HepG2 (cell line): Measurements from ENCODE around the gene HNRNPUL2. TPM values are rescaled to one million over a fixed set of nuclear protein-coding genes. Genes with fewer than 3 reads are reported as not detected.
A peak's percentile ranks its signal among the peaks of the same experiment; 100 is the strongest.

ENCODE experiments used
- CREB1 ChIP-seq, 2 experiments: fragments of 450-650 bp in 1 of 2; IDR thresholded peaks; 2 replicates each; pipeline ENCODE4 v1.6.1; 2016 to 2017; ENCODE audit warnings: control low read depth in 1 of 2, mild to moderate bottlenecking in 1 of 2, missing compliant biosample characterization in 1 of 2, missing genetic modification characterization in 1 of 2
- EED ChIP-seq: sonication (generic); formaldehyde crosslinking; IDR thresholded peaks from 2 replicates; pipeline ENCODE4 v1.5.0; 2020; ENCODE audit warnings: mild to moderate bottlenecking, missing genetic modification reagents
- GABPA ChIP-seq, 2 experiments: IDR thresholded peaks; 2 replicates each; pipeline ENCODE4 v1.6.1; 2011 to 2016; ENCODE audit warnings: low read depth in 2 of 2, low read length in 1 of 2, missing biosample characterization in 1 of 2, missing genetic modification characterization in 1 of 2
- ISL2 ChIP-seq: sonication (generic); formaldehyde crosslinking; IDR thresholded peaks from 2 replicates; pipeline ENCODE4 v1.5.0; 2020; ENCODE audit warnings: missing genetic modification reagents
- PCBP1 ChIP-seq: fragments of 200-400 bp; formaldehyde crosslinking; IDR thresholded peaks from 2 replicates; pipeline ENCODE4 v1.6.1; 2017; ENCODE audit warnings: mild to moderate bottlenecking, low read depth, low read length, borderline replicate concordance
- RARG ChIP-seq: sonication (generic); formaldehyde crosslinking; IDR thresholded peaks from 2 replicates; pipeline ENCODE4 v1.4.0; 2020; ENCODE audit warnings: low read depth, mild to moderate bottlenecking, missing genetic modification reagents
- SAFB2 ChIP-seq: sonication (generic); formaldehyde crosslinking; IDR thresholded peaks from 2 replicates; pipeline ENCODE4 v1.5.1; 2020; ENCODE audit warnings: missing genetic modification reagents, low read depth, mild to moderate bottlenecking, borderline replicate concordance
- SCMH1 ChIP-seq: sonication (generic); formaldehyde crosslinking; IDR thresholded peaks from 2 replicates; pipeline ENCODE4 v1.9.0; 2021; ENCODE audit warnings: missing genetic modification reagents, mild to moderate bottlenecking, borderline replicate concordance
- SMAD1 ChIP-seq: sonication (generic); formaldehyde crosslinking; IDR thresholded peaks from 2 replicates; pipeline ENCODE4 v1.4.0; 2020; ENCODE audit warnings: missing genetic modification reagents, low read depth, mild to moderate bottlenecking, borderline replicate concordance
- SMAD9 ChIP-seq: sonication (generic); formaldehyde crosslinking; IDR thresholded peaks from 2 replicates; pipeline ENCODE4 v1.5.1; 2020; ENCODE audit warnings: mild to moderate bottlenecking, missing genetic modification reagents
- TRIM24 ChIP-seq: sonication (generic); formaldehyde crosslinking; IDR thresholded peaks from 2 replicates; pipeline ENCODE4 v1.8.0; 2022; ENCODE audit warnings: mild to moderate bottlenecking, missing genetic modification reagents
- ZBTB21 ChIP-seq: sonication (generic); formaldehyde crosslinking; IDR thresholded peaks from 2 replicates; pipeline ENCODE4 v1.4.0; 2020; ENCODE audit warnings: missing genetic modification reagents
- ZNF431 ChIP-seq: sonication (generic); formaldehyde crosslinking; IDR thresholded peaks from 2 replicates; pipeline ENCODE4 v1.9.0; 2022; ENCODE audit warnings: missing genetic modification reagents, low read depth, mild to moderate bottlenecking, borderline replicate concordance
- ZNF75D ChIP-seq: sonication (generic); formaldehyde crosslinking; IDR thresholded peaks from 2 replicates; pipeline ENCODE4 v1.8.1; 2023; ENCODE audit warnings: missing genetic modification reagents, mild to moderate bottlenecking, borderline replicate concordance
- polyA plus RNA-seq, 8 experiments: library from polyadenylated mRNA; depleted of rRNA in 3 of 8; stranded (reverse) in 7 of 8; unstranded in 1 of 8; fragments of >200 nt; fragmentation: Illumina TruSeq in 4 of 8; extraction: Trizol in 4 of 8; gene quantifications; 2 replicates each; pipeline versions ENCODE4 v1.2.1 to v1.2.3, GENCODE V29; 2011 to 2016; ENCODE audit warnings: low read depth in 4 of 8, missing spikeins in 1 of 8, mixed read lengths in 1 of 8; ENCODE audit not compliant: insufficient read depth in 1 of 8
- total RNA-seq, 5 experiments: library from RNA; depleted of rRNA; stranded (reverse); fragments of >200 nt; fragmentation: Illumina TruSeq; extraction: Trizol; gene quantifications; 2 replicates each; pipeline ENCODE4 v1.2.3, GENCODE V29; 2016; ENCODE audit warnings: low read depth in 1 of 5
- TF ChIP-seq, protein P1 (sequence below): sonication (generic); formaldehyde crosslinking; IDR thresholded peaks from 2 replicates; pipeline ENCODE4 v1.4.0; 2020; ENCODE audit warnings: missing genetic modification reagents
- TF ChIP-seq, protein P2 (sequence below): IDR thresholded peaks from 2 replicates; pipeline ENCODE4 v1.6.1; 2012; ENCODE audit warnings: low read length, improper control_type of control experiment
- TF ChIP-seq, protein P3 (sequence below): sonication (generic); formaldehyde crosslinking; IDR thresholded peaks from 2 replicates; pipeline ENCODE4 v1.4.0; 2020; ENCODE audit warnings: mild to moderate bottlenecking, missing genetic modification reagents
- TF ChIP-seq, protein P4 (sequence below): sonication (generic); formaldehyde crosslinking; IDR thresholded peaks from 2 replicates; pipeline ENCODE4 v1.5.0; 2020; ENCODE audit warnings: mild to moderate bottlenecking, missing genetic modification reagents
- TF ChIP-seq, protein P5 (sequence below): sonication (generic); formaldehyde crosslinking; IDR thresholded peaks from 2 replicates; pipeline ENCODE4 v1.4.0; 2020; ENCODE audit warnings: missing genetic modification reagents, mild to moderate bottlenecking, borderline replicate concordance

Gene HNRNPUL2
- total and polyA plus RNA-seq, 2 of the 13 experiments (the other 11 are each of a cell fraction or from before 2014, with no cell fraction given): 8.4 to 9.6 TPM

DNA sequence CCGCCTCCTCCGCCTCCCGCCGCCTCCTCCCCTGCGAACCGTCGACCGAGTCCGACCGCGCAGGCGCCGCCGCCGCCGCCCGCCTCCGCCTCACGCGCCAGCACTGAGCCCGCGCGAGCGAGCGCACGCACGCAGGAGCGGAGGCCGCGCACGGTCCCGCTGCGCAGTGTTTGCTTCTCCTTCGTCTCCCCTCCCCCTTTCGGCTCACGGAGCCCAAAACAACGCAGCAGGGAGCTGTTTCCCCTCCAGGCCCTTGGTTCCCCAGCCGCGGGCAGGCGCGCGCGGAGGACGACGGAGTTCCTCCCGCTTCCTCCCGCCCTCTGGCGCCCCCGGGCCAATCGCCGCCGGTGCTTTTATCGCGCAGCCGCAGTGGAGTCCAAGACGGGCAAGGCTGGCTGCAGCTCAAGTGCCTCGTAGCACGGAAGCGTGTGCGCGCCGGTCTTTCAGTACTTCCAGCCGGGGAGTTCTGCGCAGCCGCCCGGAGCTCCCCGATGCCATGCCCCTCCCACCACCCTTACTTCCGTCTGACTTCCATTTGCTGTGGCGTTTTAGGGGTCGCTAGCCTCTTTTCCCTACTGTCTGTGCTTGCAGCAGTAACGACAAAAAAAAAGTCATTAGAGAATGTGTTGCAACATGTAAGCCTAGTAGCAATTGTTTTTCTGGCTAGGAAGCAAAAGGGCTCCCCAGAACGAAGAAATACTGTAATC is at the start of gene HNRNPUL2 (continued):
- TF ChIP-seq, protein P1, sequence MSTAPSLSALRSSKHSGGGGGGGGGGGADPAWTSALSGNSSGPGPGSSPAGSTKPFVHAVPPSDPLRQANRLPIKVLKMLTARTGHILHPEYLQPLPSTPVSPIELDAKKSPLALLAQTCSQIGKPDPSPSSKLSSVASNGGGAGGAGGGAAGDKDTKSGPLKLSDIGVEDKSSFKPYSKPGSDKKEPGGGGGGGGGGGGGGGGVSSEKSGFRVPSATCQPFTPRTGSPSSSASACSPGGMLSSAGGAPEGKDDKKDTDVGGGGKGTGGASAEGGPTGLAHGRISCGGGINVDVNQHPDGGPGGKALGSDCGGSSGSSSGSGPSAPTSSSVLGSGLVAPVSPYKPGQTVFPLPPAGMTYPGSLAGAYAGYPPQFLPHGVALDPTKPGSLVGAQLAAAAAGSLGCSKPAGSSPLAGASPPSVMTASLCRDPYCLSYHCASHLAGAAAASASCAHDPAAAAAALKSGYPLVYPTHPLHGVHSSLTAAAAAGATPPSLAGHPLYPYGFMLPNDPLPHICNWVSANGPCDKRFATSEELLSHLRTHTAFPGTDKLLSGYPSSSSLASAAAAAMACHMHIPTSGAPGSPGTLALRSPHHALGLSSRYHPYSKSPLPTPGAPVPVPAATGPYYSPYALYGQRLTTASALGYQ: peak; percentile 75; the same call in 1 of the 2 replicates
- TF ChIP-seq ZNF75D (CRISPR knock-in tag) (no peak), TRIM24 (no peak), EED (CRISPR knock-in tag) (0 out of 2 replicates have a peak, but pooled peaks have one; percentile 46), RARG (CRISPR knock-in tag) (no peak), SMAD9 (CRISPR knock-in tag) (peak; percentile 55; the same call in 1 of the 2 replicates), SAFB2 (CRISPR knock-in tag) (peak; percentile 85; the same call in 1 of the 2 replicates), PCBP1 (0 out of 2 replicates have a peak, but pooled peaks have one; percentile 68), SCMH1 (CRISPR knock-in tag) (no peak), CREB1 (IDR thresholded peaks at IDR 0.05) (no peak), CREB1 (CRISPR knock-in tag; IDR thresholded peaks at IDR 0.05) (no peak; the same call in 1 of the 2 replicates), SMAD1 (peak; percentile 83; the same call in 1 of the 2 replicates), GABPA (IDR thresholded peaks at IDR 0.05; ENCODE audit: low read depth, low read length) (peak; percentile 56), GABPA (CRISPR knock-in tag; IDR thresholded peaks at IDR 0.05; ENCODE audit: low read depth) (peak; percentile 81), ZBTB21 (CRISPR knock-in tag) (no peak), ZNF431 (peak; percentile 95), ISL2 (peak; percentile 51; the same call in 1 of the 2 replicates)
- TF ChIP-seq, protein P2, sequence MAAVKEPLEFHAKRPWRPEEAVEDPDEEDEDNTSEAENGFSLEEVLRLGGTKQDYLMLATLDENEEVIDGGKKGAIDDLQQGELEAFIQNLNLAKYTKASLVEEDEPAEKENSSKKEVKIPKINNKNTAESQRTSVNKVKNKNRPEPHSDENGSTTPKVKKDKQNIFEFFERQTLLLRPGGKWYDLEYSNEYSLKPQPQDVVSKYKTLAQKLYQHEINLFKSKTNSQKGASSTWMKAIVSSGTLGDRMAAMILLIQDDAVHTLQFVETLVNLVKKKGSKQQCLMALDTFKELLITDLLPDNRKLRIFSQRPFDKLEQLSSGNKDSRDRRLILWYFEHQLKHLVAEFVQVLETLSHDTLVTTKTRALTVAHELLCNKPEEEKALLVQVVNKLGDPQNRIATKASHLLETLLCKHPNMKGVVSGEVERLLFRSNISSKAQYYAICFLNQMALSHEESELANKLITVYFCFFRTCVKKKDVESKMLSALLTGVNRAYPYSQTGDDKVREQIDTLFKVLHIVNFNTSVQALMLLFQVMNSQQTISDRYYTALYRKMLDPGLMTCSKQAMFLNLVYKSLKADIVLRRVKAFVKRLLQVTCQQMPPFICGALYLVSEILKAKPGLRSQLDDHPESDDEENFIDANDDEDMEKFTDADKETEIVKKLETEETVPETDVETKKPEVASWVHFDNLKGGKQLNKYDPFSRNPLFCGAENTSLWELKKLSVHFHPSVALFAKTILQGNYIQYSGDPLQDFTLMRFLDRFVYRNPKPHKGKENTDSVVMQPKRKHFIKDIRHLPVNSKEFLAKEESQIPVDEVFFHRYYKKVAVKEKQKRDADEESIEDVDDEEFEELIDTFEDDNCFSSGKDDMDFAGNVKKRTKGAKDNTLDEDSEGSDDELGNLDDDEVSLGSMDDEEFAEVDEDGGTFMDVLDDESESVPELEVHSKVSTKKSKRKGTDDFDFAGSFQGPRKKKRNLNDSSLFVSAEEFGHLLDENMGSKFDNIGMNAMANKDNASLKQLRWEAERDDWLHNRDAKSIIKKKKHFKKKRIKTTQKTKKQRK: no peak
- TF ChIP-seq, protein P3, sequence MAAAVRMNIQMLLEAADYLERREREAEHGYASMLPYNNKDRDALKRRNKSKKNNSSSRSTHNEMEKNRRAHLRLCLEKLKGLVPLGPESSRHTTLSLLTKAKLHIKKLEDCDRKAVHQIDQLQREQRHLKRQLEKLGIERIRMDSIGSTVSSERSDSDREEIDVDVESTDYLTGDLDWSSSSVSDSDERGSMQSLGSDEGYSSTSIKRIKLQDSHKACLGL (CRISPR knock-in tag): peak; percentile 92
- TF ChIP-seq, protein P4, sequence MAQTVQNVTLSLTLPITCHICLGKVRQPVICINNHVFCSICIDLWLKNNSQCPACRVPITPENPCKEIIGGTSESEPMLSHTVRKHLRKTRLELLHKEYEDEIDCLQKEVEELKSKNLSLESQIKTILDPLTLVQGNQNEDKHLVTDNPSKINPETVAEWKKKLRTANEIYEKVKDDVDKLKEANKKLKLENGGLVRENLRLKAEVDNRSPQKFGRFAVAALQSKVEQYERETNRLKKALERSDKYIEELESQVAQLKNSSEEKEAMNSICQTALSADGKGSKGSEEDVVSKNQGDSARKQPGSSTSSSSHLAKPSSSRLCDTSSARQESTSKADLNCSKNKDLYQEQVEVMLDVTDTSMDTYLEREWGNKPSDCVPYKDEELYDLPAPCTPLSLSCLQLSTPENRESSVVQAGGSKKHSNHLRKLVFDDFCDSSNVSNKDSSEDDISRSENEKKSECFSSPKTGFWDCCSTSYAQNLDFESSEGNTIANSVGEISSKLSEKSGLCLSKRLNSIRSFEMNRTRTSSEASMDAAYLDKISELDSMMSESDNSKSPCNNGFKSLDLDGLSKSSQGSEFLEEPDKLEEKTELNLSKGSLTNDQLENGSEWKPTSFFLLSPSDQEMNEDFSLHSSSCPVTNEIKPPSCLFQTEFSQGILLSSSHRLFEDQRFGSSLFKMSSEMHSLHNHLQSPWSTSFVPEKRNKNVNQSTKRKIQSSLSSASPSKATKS (CRISPR knock-in tag): no peak
- TF ChIP-seq, protein P5, sequence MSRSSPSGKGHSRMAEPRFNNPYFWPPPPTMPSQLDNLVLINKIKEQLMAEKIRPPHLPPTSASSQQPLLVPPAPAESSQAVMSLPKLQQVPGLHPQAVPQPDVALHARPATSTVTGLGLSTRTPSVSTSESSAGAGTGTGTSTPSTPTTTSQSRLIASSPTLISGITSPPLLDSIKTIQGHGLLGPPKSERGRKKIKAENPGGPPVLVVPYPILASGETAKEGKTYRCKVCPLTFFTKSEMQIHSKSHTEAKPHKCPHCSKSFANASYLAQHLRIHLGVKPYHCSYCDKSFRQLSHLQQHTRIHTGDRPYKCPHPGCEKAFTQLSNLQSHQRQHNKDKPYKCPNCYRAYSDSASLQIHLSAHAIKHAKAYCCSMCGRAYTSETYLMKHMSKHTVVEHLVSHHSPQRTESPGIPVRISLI (CRISPR knock-in tag): no peak
